GM12865 (cell line): Measurements from ENCODE around the gene RHOA.
"Not testable (repeated sequence)": the region's sequence is repeated elsewhere in the genome, so short reads cannot be mapped to it uniquely, and the experiment has no call there.

Experiments used
- DNase-seq: peaks from one replicate; pipeline ENCODE4 v3.0.0; 2010; ENCODE audit warnings: low read depth
- H3K4me3 ChIP-seq: 2 replicates; pipeline ENCODE4 v1.5.1; 2011; ENCODE audit warnings: mild to moderate bottlenecking, low read depth, low read length, control low read depth
- TF ChIP-seq, protein P1 (sequence below): IDR thresholded peaks from 2 replicates; pipeline ENCODE4 v1.5.1; 2011; ENCODE audit warnings: low read length, control low read depth, low read depth, inconsistent platforms; ENCODE audit not compliant: insufficient read depth; ENCODE audit errors: missing control alignments

Gene RHOA

DNA sequence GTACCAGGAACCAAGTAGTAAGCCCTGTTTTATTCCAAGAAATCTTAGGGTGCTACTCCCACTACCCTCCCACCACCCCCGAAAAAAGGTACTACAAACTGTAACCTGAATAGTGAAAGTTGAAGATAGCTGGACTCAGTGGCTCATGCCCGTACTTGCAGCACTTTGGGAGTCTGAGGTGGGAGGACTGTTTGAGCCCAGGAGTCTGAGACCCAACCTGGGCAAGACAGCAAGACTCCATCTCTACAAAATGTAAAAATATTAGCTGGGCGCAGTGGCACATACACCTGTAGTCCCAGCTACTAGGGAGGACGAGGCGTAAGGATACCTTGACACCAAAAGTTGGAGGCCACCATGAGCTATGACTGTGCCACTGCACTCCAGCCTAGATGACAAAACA lies 7.9 kb downstream of the RHOA start:
- DNase-seq, result no peak
- no peak overlapping the region for H3K4me3 ChIP-seq
- TF ChIP-seq, protein P1, sequence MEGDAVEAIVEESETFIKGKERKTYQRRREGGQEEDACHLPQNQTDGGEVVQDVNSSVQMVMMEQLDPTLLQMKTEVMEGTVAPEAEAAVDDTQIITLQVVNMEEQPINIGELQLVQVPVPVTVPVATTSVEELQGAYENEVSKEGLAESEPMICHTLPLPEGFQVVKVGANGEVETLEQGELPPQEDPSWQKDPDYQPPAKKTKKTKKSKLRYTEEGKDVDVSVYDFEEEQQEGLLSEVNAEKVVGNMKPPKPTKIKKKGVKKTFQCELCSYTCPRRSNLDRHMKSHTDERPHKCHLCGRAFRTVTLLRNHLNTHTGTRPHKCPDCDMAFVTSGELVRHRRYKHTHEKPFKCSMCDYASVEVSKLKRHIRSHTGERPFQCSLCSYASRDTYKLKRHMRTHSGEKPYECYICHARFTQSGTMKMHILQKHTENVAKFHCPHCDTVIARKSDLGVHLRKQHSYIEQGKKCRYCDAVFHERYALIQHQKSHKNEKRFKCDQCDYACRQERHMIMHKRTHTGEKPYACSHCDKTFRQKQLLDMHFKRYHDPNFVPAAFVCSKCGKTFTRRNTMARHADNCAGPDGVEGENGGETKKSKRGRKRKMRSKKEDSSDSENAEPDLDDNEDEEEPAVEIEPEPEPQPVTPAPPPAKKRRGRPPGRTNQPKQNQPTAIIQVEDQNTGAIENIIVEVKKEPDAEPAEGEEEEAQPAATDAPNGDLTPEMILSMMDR, result no peak

DNA sequence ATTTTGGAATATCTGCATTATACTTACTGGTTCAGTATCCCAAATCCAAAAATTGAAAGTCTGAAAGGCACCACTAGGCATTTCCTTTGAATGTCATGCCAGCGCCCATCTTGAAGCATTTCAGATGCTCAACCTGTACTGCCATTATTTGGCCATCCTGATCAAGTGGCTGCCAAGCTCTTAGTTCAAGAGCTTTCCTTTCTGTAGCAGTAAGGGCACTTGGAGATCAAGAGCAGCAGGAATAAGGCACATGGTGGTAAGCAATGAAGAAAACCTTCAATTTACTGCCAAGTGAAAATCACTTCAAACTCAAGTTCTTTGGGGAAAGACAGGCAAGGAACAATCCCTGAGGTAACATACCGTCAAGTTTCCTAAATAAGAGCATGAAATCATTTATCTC lies 10.0 kb downstream of the RHOA start:
- no peak for DNase-seq
- TF ChIP-seq, protein P1, result no peak
- no peak overlapping the region for H3K4me3 ChIP-seq

DNA sequence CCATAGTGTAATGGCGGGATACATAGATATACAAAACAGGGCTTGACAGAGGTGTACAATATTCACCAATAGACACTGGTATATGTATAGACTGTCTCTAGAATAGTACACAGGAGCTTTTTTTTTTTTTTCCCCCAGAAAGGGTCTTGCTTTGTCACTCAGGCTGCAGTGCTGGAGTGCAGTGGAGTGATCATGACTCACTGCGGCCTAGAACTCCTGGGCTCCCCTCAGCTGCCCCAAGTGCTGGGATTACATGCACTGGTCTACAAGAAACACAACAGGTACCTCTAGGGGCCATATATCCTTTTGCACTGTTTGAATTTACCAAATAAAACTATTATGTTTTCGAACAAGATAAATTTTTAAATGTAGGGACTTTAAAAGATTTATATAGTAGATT lies 12.3 kb downstream of the RHOA start:
- TF ChIP-seq, protein P1, result no peak
- H3K4me3 ChIP-seq, result no peak overlapping the region
- no peak for DNase-seq

- peak; percentile 34 for DNase-seq
- H3K4me3 ChIP-seq, result no peak overlapping the region
- TF ChIP-seq, protein P1, result no peak
Measured at GRCh38 chr3:49397470-49397869, 14.3 kb downstream of the RHOA start.

DNA sequence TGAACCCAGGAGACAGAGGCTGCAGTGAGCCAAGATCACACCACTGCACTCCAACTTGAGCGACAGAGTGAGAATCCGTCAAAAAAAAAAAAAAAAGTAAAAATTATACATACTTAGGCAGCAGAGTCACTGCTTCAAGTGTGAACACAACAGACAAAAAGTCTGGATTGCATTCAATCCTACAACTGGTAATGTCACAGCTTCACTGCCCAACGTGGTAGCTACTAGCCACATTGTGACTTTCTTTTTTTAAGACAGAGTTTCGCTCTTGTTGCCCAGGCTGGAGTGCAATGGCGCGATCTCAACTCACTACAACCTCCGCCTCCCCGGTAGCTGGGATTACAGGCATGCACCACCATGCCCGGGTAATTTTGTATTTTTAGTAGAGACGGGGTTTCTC lies 20.5 kb downstream of the RHOA start:
- not testable (repeated sequence) for DNase-seq, H3K4me3 ChIP-seq

DNA sequence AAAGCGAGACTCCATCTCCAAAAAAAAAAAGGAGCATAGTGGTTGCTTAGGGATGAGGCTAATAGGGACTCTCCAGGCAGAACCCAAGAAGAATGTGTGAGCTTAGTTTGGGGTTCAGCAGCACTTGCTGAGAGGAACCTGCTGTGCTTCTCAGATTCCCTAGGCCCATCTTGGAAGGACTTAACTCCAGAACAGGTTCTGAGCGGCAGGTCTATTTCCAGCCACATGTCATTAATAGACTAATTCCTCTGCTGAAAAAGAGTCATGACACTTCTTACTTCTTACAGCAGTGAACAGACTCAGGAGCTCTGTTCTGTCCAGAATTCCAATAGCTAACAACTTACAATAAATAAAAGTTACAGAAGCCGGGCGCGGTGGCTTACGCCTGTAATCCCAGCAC lies 22.5 kb downstream of the RHOA start:
- H3K4me3 ChIP-seq, result no peak overlapping the region
- TF ChIP-seq, protein P1, result no peak
- no peak for DNase-seq

DNA sequence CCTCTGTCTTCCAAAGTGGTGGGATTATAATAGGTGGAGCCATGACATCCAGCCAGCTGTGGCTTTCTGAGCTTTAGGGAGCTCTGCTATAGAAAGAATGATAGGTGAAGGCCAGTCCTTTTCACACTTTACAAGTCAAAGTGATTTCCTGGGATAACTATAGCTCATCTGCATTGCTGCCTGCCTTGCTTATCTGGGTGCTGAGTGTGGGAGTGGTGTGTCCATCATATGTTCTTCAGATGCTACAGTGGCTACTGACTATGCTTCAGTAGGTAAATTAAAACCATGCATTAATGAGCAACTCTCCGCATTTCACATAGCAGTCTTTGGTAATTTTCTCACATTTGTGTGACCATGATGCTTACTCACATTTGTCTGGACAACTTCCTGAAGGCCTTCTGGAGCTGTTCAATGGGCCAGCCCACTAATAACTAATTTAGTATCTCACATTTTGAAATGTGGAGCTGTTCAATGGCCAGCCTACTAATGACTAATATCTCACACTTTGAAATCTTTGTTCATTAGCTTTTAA lies 23.4 kb downstream of the RHOA start:
- no peak for DNase-seq
- TF ChIP-seq, protein P1, result no peak
- H3K4me3 ChIP-seq, result no peak overlapping the region

- TF ChIP-seq, protein P1, result no peak
- no peak overlapping the region for H3K4me3 ChIP-seq
- no peak for DNase-seq
Measured at GRCh38 chr3:49387721-49388120, 24.1 kb downstream of the RHOA start.
